H1 (cell line): ENCODE data around the gene MT1F. TPM values are rescaled to one million over a fixed set of nuclear protein-coding genes. Genes with fewer than 3 reads are reported as not detected.

Experiments used
- ASH2L ChIP-seq: fragments of 200-600, 300-600 bp; sonication (generic); IDR thresholded peaks from one replicate; pipeline ENCODE4 v1.7.1; 2017; ENCODE audit warnings: low read length
- KDM1A ChIP-seq: fragments of 200-600, 300-600 bp; sonication (generic); IDR thresholded peaks from 2 replicates; pipeline ENCODE4 v1.7.1; 2016; ENCODE audit warnings: mild to moderate bottlenecking, low read length, borderline replicate concordance
- KDM5A ChIP-seq: fragments of 200-600 bp; IDR thresholded peaks from 2 replicates; pipeline ENCODE4 v1.7.1; 2012; ENCODE audit warnings: mild to moderate bottlenecking, low read length, inconsistent platforms, mixed read lengths
- RAD21 ChIP-seq, 2 experiments: IDR thresholded peaks in 1 of 2; conservative IDR thresholded peaks in 1 of 2; 2 replicates each; pipeline ENCODE4 v1.6.1; 2011; ENCODE audit warnings: low read depth in 2 of 2, low read length in 2 of 2, improper control_type of control experiment in 1 of 2, inconsistent platforms in 1 of 2, mild to moderate bottlenecking in 1 of 2, moderate library complexity in 1 of 2
- SAP30 ChIP-seq: fragments of 300-600 bp; sonication (generic); IDR thresholded peaks from 2 replicates; pipeline ENCODE4 v1.7.1; 2012; ENCODE audit warnings: low read length, moderate library complexity, mild to moderate bottlenecking, inconsistent platforms; ENCODE audit not compliant: insufficient read depth, insufficient replicate concordance
- TBP ChIP-seq: IDR thresholded peaks from 2 replicates; pipeline ENCODE4 v1.6.1; 2011; ENCODE audit warnings: low read depth, low read length, improper control_type of control experiment
- polyA plus RNA-seq, 7 experiments: library from polyadenylated mRNA; depleted of rRNA in 3 of 7; stranded (reverse) in 5 of 7; unstranded in 2 of 7; fragments of >200 nt in 5 of 7; fragments of 200-250 nt in 2 of 7; gene quantifications; 1 replicate in 5 of 7; 2 replicates in 1 of 7; 4 replicates in 1 of 7; pipeline versions ENCODE4 v1.2.1 to v1.2.3, GENCODE V29; 2011 to 2013; ENCODE audit warnings: missing spikeins in 2 of 7, mixed read lengths in 2 of 7
- total RNA-seq: library from RNA; stranded (reverse); fragmentation: NEBNext Ultra II Directional; extraction: Animal tissue kit (Norgen Biotek cat#: 25700); gene quantifications from 2 replicates; pipeline ENCODE4 v1.2.1, GENCODE V29; 2021

MT1F gene
- total and polyA plus RNA-seq, 2 of the 8 experiments (the other 6 are each of a cell fraction or from before 2014, with no cell fraction given), result 5.9 to 20.8 TPM

DNA sequence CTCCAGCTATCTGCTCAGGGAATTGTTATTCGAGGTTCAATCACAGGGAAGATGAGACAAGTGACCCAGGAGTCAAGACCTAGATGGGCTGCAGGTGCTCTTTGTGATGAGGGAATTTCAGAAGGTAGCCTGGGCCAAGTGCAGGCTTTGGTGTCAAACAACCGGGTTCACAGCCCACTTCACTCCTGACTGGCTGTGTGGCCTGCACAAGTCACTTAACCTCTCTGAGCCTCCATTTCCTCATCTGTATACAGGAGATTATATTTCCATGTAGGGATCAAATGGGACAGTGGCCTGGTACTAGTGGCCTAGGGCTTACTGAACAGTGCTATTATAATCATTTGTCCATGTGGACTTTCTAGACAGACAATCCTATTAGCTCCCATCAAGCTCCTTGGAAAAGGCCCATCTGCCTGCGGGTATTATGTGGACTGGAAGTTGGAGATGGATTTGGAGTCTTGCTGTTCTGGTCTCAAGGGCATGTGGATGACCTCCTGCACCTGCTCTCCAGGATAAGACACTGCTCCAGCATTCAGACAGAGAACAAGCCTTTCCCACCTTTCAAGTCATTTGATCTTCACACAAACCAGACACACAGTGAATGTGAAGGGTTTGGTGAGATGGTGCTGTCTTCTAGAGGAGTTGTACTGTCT lies 21.4 kb downstream of the MT1F start (continued):
- no peak for TF ChIP-seq RAD21 (IDR thresholded peaks at IDR 0.05 in 1 of 2, conservative IDR thresholded peaks at IDR 0.05 in 1 of 2; ENCODE audit: low read depth in 2 of 2, low read length in 2 of 2)
- TF ChIP-seq SAP30, result no peak
- TF ChIP-seq KDM1A, result no peak
- TF ChIP-seq KDM5A, result no peak
- TF ChIP-seq TBP, result no peak
- TF ChIP-seq ASH2L, result no peak
